ENCODE data around the gene SUPT6H.

SUPT6H gene

DNA sequence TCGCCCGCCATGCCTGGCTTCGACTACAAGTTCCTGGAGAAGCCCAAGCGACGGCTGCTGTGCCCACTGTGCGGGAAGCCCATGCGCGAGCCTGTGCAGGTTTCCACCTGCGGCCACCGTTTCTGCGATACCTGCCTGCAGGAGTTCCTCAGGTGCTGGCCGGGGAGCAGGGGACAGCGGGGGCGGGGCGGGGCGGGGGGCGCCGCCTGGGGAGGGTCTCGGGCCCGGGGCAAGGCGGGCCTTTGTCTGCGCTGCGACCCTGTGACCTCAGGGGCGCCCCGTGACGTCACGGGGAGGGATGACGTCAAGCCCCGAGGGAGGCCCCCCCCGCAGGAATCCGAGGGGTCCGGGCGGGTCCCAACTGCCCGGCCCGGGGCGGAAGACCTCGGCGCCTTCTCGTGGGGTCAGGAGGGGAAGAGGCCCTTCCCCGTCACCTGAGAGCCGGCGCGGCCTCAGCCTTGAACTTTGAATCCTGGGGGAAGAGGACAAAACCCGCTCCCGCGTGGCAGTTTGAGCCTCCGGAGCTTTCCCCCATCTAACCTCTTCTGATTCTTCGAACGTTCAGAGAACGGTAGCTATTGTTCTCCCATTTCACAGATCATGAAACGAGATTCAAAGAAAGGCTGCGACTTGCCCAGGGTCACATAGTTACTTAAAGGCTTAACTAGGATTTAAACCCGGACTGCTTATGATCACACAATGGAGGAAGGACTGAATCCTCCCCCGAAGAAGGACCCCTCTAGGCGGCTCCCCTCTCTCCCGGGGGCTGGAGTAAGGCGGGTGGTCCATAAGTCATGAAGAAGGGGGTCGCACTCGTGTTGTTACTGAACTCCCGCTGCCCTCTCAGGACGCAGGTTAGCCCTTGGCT is 82.3 kb downstream of the SUPT6H start:
- no peak for DNase-seq (ENCODE audit: low read depth, low spot score)
- H3K4me3 ChIP-seq (ENCODE audit: low read length): peak overlapping the region; percentile 90

DNA sequence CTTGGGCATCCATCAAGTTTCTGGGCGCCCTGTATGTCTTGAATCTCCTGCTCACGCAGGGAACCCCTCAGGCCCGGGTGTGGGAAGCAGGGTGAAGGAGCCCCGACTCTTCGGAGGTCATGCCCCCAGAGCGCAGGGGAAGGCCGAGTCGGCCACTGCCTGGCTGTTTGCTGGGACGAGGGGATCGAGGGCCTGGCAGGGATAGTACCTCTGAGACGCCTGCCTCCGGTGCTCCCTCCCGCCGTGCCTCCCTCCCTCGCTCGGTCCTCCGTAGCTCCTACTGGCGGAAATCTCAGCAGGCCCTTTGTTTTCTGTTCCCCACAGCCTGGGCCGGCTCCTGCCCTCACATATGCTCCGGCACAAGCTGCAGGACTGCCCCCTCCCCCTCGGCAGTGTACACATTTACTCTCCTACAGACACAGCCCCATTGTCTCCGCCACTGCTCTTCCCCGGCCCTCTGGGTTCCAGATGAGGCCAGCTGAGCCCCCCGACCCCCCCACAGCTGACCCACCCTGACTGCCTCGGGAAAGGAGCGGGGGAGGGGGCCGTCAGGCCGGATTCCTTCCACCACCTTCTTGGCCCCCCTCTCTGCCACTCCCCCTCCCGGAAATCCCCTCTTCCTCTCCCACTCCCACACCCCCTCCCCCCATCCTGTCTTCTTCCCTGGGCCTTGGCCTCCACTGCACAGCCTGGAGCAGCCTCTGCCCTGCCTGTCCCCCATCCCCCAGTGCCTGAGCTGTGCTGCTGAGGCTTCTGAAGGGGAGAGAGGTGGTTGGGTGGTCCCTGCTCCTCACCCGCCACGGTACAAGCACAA is 83.2 kb downstream of the SUPT6H start:
- DNase-seq (ENCODE audit: low read depth, low spot score): no peak

DNA sequence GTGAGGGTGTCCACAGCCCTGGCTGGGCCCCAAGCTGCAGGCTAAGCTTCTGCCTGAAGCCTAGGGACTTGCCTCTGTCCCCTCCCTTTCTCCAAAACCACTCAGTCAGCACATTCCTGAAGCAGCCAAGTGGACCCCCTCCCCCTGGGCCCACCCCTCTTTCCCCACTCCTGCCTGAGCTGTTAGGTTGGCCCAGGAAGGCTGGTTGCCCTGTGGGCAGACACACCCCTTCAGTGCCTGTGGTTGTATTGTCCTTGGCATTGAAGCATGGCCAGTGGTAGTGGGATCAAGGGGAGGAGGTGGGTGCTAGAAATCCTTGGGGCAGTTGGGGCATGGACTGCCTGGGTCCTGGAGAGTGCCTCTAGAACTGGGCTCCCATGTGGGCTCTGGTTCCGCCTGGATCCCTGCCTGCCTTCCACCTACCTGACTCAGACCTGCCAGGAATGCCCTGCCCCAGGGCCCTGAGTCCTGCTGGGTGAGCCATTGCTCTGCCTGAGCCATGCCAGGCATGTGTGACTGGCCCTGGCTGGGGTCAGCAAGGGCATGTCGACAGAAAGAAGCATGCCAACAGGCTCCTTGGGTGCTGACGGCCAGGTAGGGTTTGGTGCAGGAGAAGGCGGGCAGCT is 83.9 kb downstream of the SUPT6H start:
- H3K4me3 ChIP-seq (ENCODE audit: low read length): peak overlapping the region; percentile 90

More for the DNA sequence above, 83.2 kb downstream of the SUPT6H start:
- peak overlapping the region; percentile 90 for H3K4me3 ChIP-seq (ENCODE audit: low read length)

DNA sequence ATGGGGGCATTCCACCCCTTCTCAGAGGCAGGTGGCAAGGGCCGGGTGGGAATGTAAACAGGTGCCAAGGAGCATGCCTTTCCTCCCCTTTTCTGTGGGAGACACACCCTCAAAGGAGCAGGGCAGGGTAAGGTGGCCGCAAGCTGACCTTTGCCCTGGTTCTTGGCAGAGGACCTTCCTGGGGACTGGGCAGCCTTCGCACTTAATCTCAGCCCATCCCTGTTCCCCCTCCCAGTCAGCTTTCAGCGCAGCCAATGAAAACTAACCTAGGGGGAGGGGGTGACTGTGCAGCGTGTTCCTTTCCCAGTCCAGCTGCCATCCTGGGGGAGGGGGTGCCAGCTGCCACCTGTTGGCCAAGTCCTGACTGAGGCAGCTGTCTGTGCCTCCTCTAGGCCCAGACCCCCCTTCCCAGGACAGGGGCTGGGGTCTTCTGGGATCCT is 84.6 kb downstream of the SUPT6H start:
- H3K4me3 ChIP-seq (ENCODE audit: low read length): no peak overlapping the region
- DNase-seq (ENCODE audit: low read depth, low spot score): no peak

More for the DNA sequence above, 83.9 kb downstream of the SUPT6H start:
- no peak for DNase-seq (ENCODE audit: low read depth, low spot score)

DNA sequence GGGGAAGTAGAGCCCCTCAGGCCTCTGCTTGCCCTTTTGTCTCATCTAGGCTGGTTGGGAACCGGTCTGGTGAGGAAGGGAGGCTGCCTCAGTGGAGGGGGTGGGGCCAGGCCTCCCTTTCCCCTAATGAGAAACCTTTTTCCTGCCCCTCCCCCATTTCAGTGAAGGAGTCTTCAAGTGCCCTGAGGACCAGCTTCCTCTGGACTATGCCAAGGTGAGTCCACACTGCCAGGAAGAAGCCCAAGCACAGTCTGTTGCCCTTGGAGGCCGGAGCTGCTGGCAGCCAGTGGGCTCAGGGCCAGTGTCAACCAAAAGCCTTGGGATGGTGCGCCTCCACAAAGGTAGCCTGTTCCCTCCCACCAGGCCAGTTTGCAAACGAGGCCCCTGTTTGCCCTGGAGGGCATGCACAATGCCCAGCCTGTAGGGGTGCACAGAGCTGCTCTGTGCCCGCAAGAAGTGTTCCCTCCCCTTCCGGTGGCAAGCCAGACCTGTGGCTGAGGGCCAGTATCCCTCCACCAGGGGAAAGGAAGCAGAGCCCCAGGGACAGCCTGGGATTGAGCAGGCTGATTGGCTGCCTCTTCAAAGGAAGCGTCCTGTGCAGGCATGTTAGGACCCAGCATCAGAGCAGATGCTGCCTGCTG is 85.2 kb downstream of the SUPT6H start:
- H3K4me3 ChIP-seq (ENCODE audit: low read length): no peak overlapping the region
- no peak for DNase-seq (ENCODE audit: low read depth, low spot score)

DNA sequence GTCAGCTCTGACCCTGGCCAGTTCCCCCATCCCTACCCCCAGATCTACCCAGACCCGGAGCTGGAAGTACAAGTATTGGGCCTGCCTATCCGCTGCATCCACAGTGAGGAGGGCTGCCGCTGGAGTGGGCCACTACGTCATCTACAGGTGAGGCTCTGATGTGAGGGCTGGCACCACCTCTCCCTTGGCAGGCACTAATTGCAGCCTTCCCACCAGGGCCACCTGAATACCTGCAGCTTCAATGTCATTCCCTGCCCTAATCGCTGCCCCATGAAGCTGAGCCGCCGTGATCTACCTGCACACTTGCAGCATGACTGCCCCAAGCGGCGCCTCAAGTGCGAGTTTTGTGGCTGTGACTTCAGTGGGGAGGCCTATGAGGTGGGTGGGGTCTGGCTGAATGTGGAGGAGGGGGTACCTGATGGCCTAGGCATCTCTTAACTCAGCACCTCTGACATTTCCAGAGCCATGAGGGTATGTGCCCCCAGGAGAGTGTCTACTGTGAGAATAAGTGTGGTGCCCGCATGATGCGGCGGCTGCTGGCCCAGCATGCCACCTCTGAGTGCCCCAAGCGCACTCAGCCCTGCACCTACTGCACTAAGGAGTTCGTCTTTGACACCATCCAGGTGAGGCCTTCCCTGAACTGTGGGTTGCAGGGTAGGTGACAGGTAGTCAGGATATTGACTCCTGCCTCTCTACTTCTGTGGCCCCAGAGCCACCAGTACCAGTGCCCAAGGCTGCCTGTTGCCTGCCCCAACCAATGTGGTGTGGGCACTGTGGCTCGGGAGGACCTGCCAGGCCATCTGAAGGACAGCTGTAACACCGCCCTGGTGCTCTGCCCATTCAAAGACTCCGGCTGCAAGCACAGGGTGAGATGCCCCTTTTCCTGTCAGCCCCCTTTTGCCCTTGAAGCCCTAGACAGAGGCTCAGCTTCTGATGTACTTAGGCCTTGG is 86.1 kb downstream of the SUPT6H start:
- no peak for DNase-seq (ENCODE audit: low read depth, low spot score)

DNA sequence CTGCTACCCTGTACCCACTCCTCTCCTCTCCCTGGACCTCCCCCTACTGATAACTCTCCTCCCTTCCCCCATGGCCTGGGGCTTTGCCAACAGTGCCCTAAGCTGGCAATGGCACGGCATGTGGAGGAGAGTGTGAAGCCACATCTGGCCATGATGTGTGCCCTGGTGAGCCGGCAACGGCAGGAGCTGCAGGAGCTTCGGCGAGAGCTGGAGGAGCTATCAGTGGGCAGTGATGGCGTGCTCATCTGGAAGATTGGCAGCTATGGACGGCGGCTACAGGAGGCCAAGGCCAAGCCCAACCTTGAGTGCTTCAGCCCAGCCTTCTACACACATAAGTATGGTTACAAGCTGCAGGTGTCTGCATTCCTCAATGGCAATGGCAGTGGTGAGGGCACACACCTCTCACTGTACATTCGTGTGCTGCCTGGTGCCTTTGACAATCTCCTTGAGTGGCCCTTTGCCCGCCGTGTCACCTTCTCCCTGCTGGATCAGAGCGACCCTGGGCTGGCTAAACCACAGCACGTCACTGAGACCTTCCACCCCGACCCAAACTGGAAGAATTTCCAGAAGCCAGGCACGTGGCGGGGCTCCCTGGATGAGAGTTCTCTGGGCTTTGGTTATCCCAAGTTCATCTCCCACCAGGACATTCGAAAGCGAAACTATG is 87.0 kb downstream of the SUPT6H start:
- H3K4me3 ChIP-seq (ENCODE audit: low read length): no peak overlapping the region
- no peak for DNase-seq (ENCODE audit: low read depth, low spot score)

More for the DNA sequence above, 86.1 kb downstream of the SUPT6H start:
- H3K4me3 ChIP-seq (ENCODE audit: low read length): no peak overlapping the region

DNA sequence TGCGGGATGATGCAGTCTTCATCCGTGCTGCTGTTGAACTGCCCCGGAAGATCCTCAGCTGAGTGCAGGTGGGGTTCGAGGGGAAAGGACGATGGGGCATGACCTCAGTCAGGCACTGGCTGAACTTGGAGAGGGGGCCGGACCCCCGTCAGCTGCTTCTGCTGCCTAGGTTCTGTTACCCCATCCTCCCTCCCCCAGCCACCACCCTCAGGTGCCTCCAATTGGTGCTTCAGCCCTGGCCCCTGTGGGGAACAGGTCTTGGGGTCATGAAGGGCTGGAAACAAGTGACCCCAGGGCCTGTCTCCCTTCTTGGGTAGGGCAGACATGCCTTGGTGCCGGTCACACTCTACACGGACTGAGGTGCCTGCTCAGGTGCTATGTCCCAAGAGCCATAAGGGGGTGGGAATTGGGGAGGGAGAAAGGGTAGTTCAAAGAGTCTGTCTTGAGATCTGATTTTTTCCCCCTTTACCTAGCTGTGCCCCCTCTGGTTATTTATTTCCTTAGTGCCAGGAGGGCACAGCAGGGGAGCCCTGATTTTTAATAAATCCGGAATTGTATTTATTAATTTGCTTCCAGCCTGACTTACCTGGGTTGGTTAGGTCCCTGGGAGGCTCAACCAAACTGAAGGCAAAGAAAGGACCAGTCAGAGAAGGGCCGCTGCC is 87.6 kb downstream of the SUPT6H start:
- no peak overlapping the region for H3K4me3 ChIP-seq (ENCODE audit: low read length)
- no peak for DNase-seq (ENCODE audit: low read depth, low spot score)

DNA sequence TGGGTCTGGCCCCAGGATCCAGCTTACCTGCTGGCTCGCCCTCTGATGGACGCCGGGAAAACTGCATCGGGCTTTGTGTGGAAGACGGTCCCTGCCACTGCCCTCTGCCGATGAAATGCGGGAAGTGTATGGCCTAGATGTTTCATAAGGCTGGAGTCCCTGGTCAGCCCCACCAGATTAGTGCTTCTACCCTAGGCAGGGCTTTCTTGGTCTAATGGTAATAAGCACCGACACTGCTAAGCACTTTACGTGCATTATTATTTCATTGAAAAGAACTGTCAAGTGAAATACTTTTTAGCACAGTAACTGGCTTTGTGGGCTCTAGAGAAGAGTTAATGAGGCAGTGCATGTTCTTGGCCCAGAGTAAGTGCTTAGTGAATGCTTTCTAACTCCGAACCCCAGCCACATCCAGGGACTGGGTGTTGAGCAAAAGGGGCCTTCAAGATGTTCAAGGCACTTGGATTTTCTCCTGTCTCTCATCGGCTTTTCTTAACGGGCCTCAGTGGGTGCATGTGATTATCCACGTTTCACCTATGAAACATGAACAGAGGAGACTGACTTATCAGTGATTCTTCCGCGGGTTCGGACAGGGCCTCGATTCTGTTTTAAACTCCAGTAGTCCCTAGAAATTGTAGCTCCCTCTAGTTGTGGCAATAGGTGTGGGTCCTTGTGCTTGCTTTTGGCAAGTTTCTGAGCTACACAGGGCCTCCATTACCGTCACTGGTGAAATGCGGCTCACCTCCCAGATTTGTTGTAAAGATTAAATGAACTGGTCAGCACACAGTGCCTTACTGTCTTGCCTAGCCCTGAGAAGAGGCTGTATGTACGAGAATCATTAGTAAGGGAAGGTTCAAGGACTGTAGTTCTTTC is 88.4 kb downstream of the SUPT6H start:
- peak; percentile 85 for DNase-seq (ENCODE audit: low read depth, low spot score)
- H3K4me3 ChIP-seq (ENCODE audit: low read length): no peak overlapping the region

DNA sequence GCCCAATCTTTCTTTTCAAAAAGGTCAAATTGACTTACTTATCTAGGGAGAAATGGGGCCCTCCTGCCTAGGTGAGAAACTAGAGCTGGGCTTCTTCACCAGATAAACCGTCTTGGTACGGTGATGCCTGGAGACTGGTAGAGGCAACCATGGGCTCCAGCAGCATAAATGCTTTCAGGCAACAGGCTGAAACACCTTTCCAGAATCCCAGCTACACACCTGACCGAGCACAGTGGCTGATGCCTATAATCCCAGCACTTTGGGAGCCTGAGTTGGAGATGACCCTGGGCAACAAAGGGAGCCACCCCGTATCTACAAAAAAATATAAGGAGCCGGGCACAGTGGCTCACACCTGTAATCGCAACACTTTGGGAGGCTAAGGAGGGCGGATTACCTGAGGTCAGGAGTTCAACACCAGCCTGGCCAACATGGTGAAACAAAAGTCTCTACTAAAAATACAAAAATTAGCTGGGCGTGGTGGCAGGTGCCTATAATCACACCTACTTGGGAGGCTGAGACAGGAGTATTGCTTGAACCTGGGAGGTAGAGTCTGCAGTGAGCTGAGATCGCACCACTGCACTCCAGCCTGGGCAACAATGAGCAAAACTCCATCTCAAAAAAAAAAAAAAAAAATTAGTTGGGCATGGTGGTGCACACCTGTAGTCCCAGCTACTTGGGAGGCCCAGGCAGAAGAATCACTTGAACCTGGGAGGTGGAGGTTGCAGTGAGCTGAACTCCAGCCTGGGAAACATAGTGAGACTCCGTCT is 89.8 kb downstream of the SUPT6H start:
- no peak for DNase-seq (ENCODE audit: low read depth, low spot score)
- H3K4me3 ChIP-seq (ENCODE audit: low read length): no peak overlapping the region
